Neural crest cell (in vitro differentiated cells): Measurements from ENCODE around the gene GNG8. TPM values are rescaled to one million over a fixed set of nuclear protein-coding genes. Genes with fewer than 3 reads are reported as not detected.
"Not testable (repeated sequence)": the region's sequence is repeated elsewhere in the genome, so short reads cannot be mapped to it uniquely, and the experiment has no call there.

Experiments
- DNase-seq: peaks from one replicate; pipeline ENCODE4 v3.0.0; 2021; ENCODE audit warnings: low read depth, mixed read lengths, low spot score
- H3K27ac Mint-ChIP-seq: one replicate; pipeline ENCODE4 v1.8.0; 2021; ENCODE audit warnings: mild to moderate bottlenecking, mixed read lengths; ENCODE audit not compliant: unreplicated experiment
- H3K27me3 Mint-ChIP-seq: 2 replicates; pipeline ENCODE4 v1.8.0; 2021; ENCODE audit warnings: low read depth, mild to moderate bottlenecking, mixed read lengths
- H3K36me3 Mint-ChIP-seq: 2 replicates; pipeline ENCODE4 v1.8.0; 2021; ENCODE audit warnings: low read depth, mild to moderate bottlenecking, mixed read lengths
- H3K4me1 Mint-ChIP-seq: 2 replicates; pipeline ENCODE4 v1.8.0; 2021; ENCODE audit warnings: mixed read lengths
- H3K4me3 Mint-ChIP-seq: one replicate; pipeline ENCODE4 v1.8.0; 2021; ENCODE audit warnings: mild to moderate bottlenecking, mixed read lengths
- H3K9me3 Mint-ChIP-seq: 2 replicates; pipeline ENCODE4 v1.8.0; 2021; ENCODE audit warnings: mixed read lengths
- CTCF ChIP-seq: fragments of 200-600 bp; sonication (generic); conservative IDR thresholded peaks from 2 replicates; pipeline ENCODE4 v1.5.0; 2021; ENCODE audit warnings: antibody characterized with exemption, mild to moderate bottlenecking
- total RNA-seq: library from RNA; stranded (reverse); gene quantifications from 2 replicates; pipeline ENCODE4 v1.2.1, GENCODE V29; 2021

GNG8 gene
- total RNA-seq, 1 donor from 2014 or later = not detected

GRCh38 chr19:46631481-46631880 is 4.5 kb downstream of the GNG8 start:
- peaks cover 22% of the 10 kb centered on the region for H3K4me1 Mint-ChIP-seq
- no peak overlapping the region for H3K27ac Mint-ChIP-seq
- peaks cover 38% of the 10 kb centered on the region for H3K27me3 Mint-ChIP-seq
- H3K4me3 Mint-ChIP-seq = no peak overlapping the region
- no peaks in the 10 kb centered on the region for H3K9me3 Mint-ChIP-seq
- no peak for DNase-seq
- no peak for TF ChIP-seq CTCF
- H3K36me3 Mint-ChIP-seq = no peaks in the 10 kb centered on the region

GRCh38 chr19:46630586-46631205 is 5.3 kb downstream of the GNG8 start:
- Mint-ChIP-seq H3K4me1 (peaks cover 22% of the 10 kb centered on the region), H3K27ac (no peak overlapping the region), H3K36me3 (no peaks in the 10 kb centered on the region), H3K9me3 (no peaks in the 10 kb centered on the region), H3K4me3 (no peak overlapping the region), H3K27me3 (peaks cover 38% of the 10 kb centered on the region)
- no peak for TF ChIP-seq CTCF
- no peak for DNase-seq

- no peaks in the 10 kb centered on the region for H3K36me3 Mint-ChIP-seq
- no peak for DNase-seq
- H3K4me1 Mint-ChIP-seq = peaks cover 22% of the 10 kb centered on the region
- TF ChIP-seq CTCF = no peak
- H3K4me3 Mint-ChIP-seq = no peak overlapping the region
- H3K27me3 Mint-ChIP-seq = peaks cover 30% of the 10 kb centered on the region
- no peak overlapping the region for H3K27ac Mint-ChIP-seq
- no peaks in the 10 kb centered on the region for H3K9me3 Mint-ChIP-seq
Observed at GRCh38 chr19:46629546-46630025, 6.4 kb downstream of the GNG8 start.

GRCh38 chr19:46628970-46629369 is 7.0 kb downstream of the GNG8 start:
- H3K4me3 Mint-ChIP-seq, H3K27ac Mint-ChIP-seq, H3K9me3 Mint-ChIP-seq, H3K36me3 Mint-ChIP-seq, DNase-seq: not testable (repeated sequence)
- Mint-ChIP-seq H3K27me3 (peaks cover 24% of the 10 kb centered on the region), H3K4me1 (peaks cover 22% of the 10 kb centered on the region)

GRCh38 chr19:46626446-46626845 is 9.6 kb downstream of the GNG8 start:
- Mint-ChIP-seq H3K27me3 (peaks cover 3% of the 10 kb centered on the region), H3K27ac (no peak overlapping the region), H3K4me1 (peaks cover 9% of the 10 kb centered on the region), H3K4me3 (no peak overlapping the region), H3K36me3 (no peaks in the 10 kb centered on the region), H3K9me3 (no peaks in the 10 kb centered on the region)
- no peak for DNase-seq
- no peak for TF ChIP-seq CTCF

- peaks cover 9% of the 10 kb centered on the region for H3K4me1 Mint-ChIP-seq
- no peaks in the 10 kb centered on the region for H3K36me3 Mint-ChIP-seq
- DNase-seq = no peak
- no peak overlapping the region for H3K4me3 Mint-ChIP-seq
- no peak overlapping the region for H3K27ac Mint-ChIP-seq
- H3K27me3 Mint-ChIP-seq = no peaks in the 10 kb centered on the region
- no peak for TF ChIP-seq CTCF
- no peaks in the 10 kb centered on the region for H3K9me3 Mint-ChIP-seq
Observed at GRCh38 chr19:46625731-46626130, 10.3 kb downstream of the GNG8 start.
